Measurements from ENCODE around the gene GABBR2. TPM values are rescaled to one million over a fixed set of nuclear protein-coding genes. Genes with fewer than 3 reads are reported as not detected.

Gene GABBR2
- polyA plus RNA-seq, 1 donor (not counting 4 experiments of a cell fraction or from before 2014, with no cell fraction given), result 0.01 TPM

- FAIRE-seq (no peak), DNase-seq (ENCODE audit: low read depth, low spot score) (no peak)
- Histone ChIP-seq H3K27ac (ENCODE audit: control insufficient read depth, insufficient read depth, low read length) (no peak overlapping the region), H3K9ac (ENCODE audit: control insufficient read depth, extremely low read depth, insufficient read depth, low read length) (no peak overlapping the region), H3K9me1 (ENCODE audit: control insufficient read depth, extremely low read depth, insufficient read depth, low read length) (no peaks in the 10 kb centered on the region), H3K79me2 (ENCODE audit: control insufficient read depth, insufficient read depth, low read length) (no peaks in the 10 kb centered on the region), H3K9me3 (ENCODE audit: control insufficient read depth, low read depth, low read length) (no peaks in the 10 kb centered on the region), H3K27me3 (ENCODE audit: control insufficient read depth, extremely low read depth, insufficient read depth, low read length) (no peaks in the 10 kb centered on the region), H3K4me1 (ENCODE audit: control insufficient read depth, extremely low read depth, insufficient read depth, low read length) (peaks cover 7% of the 10 kb centered on the region), H4K20me1 (ENCODE audit: control insufficient read depth, extremely low read depth, insufficient read depth, low read length) (no peaks in the 10 kb centered on the region), H2AFZ (ENCODE audit: control insufficient read depth, low read length) (no peak overlapping the region), H3K36me3 (ENCODE audit: control insufficient read depth in 2 of 2, extremely low read depth in 1 of 2, insufficient read depth in 2 of 2, low read length in 2 of 2) (no peaks in the 10 kb centered on the region), H3K4me2 (ENCODE audit: control insufficient read depth, extremely low read depth, insufficient read depth, low read depth, low read length) (no peak overlapping the region), H3K4me3 (ENCODE audit: control insufficient read depth in 2 of 3, extremely low read depth in 1 of 3, insufficient read depth in 2 of 3, low read depth in 1 of 3, low read length in 3 of 3) (no peak overlapping the region)
- dilution Hi-C loops (cut with MboI; ENCODE audit: extremely low pct_ligation_motif_present, low sequenced_read_pairs), result no loop called here
- no peak for TF ChIP-seq CTCF (optimal IDR thresholded peaks at IDR 0.05 in 1 of 3, IDR thresholded peaks at IDR 0.05 in 1 of 3, conservative IDR thresholded peaks at IDR 0.05 in 1 of 3; ENCODE audit: extremely low read depth in 1 of 3, insufficient read depth in 2 of 3, low read length in 3 of 3)
- TF ChIP-seq EZH2 (IDR thresholded peaks at IDR 0.05; ENCODE audit: low read length), result no peak
These were observed 330.4 kb downstream of the GABBR2 start for GRCh38 chr9:98378206-98378780.

- Histone ChIP-seq H3K36me3 (ENCODE audit: control insufficient read depth in 2 of 2, extremely low read depth in 1 of 2, insufficient read depth in 2 of 2, low read length in 2 of 2) (no peaks in the 10 kb centered on the region), H3K9me3 (ENCODE audit: control insufficient read depth, low read depth, low read length) (no peaks in the 10 kb centered on the region), H2AFZ (ENCODE audit: control insufficient read depth, low read length) (no peak overlapping the region), H3K4me2 (ENCODE audit: control insufficient read depth, extremely low read depth, insufficient read depth, low read depth, low read length) (no peak overlapping the region), H3K9me1 (ENCODE audit: control insufficient read depth, extremely low read depth, insufficient read depth, low read length) (no peaks in the 10 kb centered on the region), H3K27ac (ENCODE audit: control insufficient read depth, insufficient read depth, low read length) (no peak overlapping the region), H3K4me1 (ENCODE audit: control insufficient read depth, extremely low read depth, insufficient read depth, low read length) (peaks cover 7% of the 10 kb centered on the region), H4K20me1 (ENCODE audit: control insufficient read depth, extremely low read depth, insufficient read depth, low read length) (no peaks in the 10 kb centered on the region), H3K9ac (ENCODE audit: control insufficient read depth, extremely low read depth, insufficient read depth, low read length) (no peak overlapping the region), H3K4me3 (ENCODE audit: control insufficient read depth in 2 of 3, extremely low read depth in 1 of 3, insufficient read depth in 2 of 3, low read depth in 1 of 3, low read length in 3 of 3) (no peak overlapping the region), H3K79me2 (ENCODE audit: control insufficient read depth, insufficient read depth, low read length) (no peaks in the 10 kb centered on the region), H3K27me3 (ENCODE audit: control insufficient read depth, extremely low read depth, insufficient read depth, low read length) (no peaks in the 10 kb centered on the region)
- DNase-seq (ENCODE audit: low read depth, low spot score) (no peak), FAIRE-seq (no peak)
- TF ChIP-seq EZH2 (IDR thresholded peaks at IDR 0.05; ENCODE audit: low read length) (no peak), CTCF (optimal IDR thresholded peaks at IDR 0.05 in 1 of 3, IDR thresholded peaks at IDR 0.05 in 1 of 3, conservative IDR thresholded peaks at IDR 0.05 in 1 of 3; ENCODE audit: extremely low read depth in 1 of 3, insufficient read depth in 2 of 3, low read length in 3 of 3) (no peak)
- dilution Hi-C loops (cut with MboI; ENCODE audit: extremely low pct_ligation_motif_present, low sequenced_read_pairs), result no loop called here
These were observed 333.5 kb downstream of the GABBR2 start for GRCh38 chr9:98375138-98375726.
